Activated CD8-positive, alpha-beta memory T cell treated with anti-CD3 and anti-CD28 coated beads, Interleukin-2, amount 50 U/mL, for 4 hours (primary cell): ENCODE measurements around the gene PCDH1.
"Not testable (repeated sequence)": the region's sequence is repeated elsewhere in the genome, so short reads cannot be mapped to it uniquely, and the experiment has no call there.

ENCODE experiments used
- DNase-seq: peaks from one replicate; pipeline ENCODE4 v3.0.0-alpha.2; 2020

The PCDH1 gene

DNA sequence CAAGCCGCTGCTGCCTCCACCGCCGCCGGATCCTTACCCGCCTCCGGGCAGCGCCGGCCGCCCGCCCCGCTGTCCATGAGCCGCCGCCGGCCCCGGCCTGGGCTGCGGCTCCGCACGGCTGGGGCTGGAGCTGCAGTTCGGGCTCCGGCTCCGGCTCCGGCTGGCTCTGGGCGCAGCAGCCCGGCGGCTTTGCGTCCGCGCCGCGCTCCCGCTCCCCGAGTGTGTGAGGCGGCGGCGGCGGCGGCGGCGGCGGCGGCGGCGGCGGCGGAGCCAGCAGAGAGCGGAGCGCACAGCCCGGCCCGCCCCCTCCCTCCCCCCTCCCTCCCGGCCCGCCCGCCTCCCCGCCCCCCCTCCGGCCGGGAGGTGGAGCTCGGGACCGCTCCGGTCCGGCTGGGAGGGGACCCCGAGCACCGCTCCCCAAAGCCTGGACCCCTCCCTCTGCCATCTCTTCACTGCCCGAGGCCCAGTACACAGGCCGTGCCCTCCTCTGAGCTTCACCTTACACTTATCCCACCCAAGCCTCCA, at the start of gene PCDH1:
Gene PCDH1, minus strand, starts transcription at position 225 of the 525 bp plus-strand sequence. Its CDS starts 148 bp downstream, at position 77.
- peak; percentile 32 for DNase-seq

DNA sequence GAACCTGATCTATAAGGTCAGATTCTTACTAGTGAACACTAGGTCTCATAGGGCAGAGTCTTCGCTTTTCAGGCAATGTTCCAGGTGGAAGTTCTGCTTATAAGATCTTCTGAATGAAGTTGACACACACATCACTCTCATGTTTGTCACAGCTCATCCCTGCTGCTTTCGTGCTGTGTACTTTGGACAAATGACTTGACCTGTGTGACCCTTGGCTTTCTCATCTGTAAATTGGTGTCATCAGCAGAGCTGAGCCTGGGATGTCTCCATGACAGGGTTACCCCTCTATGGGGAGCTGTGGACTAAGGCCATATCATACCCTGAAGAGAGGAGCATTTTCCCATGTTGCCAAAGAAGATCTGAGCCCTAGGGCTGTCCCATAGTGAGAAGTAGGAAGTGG, 48.2 kb upstream of the PCDH1 start:
- no peak for DNase-seq

DNA sequence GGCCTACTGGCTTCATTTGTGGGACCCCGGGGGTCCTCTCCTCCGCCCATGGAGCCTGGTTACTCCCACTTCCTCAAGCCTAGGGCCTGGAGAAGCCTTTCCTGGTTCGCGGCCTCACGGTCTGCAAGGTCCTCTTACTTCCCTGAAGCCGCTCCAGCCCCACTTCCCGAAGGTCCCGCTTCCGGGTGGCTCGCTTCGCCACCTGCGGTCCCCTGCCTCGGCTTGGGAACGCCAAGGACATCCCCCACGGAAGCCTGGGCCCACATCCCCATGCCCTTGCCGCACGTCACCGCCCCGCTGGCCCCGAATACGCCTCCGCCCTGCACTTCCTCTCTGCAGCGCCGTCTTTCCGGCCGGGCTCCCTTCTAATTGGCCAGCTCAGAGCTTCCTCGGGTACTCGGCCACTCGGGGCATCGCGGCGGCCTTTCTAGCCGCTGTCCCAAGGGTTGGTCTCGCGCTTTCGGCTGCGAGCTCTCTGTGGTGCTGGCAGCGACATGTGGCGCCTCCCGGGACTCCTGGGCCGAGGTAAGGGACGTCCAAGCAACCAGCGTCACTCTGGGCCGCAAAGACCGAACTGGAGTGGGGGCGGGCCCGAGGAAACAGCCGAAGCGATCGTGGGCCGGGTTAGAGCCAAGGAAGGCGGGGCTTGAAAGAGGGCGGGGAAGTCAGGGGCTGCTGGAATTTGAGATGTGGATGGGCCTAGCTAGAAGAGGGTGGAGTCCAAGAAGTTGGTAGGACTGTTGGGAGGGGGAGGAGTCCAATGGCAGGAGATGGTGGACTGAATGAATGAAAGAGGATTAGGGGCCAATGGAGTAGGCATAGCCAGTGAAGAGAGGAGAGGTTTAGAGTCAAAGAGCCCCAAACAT, 45.5 kb upstream of the PCDH1 start, which contains the start of gene DELE1:
Gene DELE1, plus strand, starts transcription at position 424 of the 866 bp plus-strand sequence. Its CDS starts 71 bp downstream, at position 495.
- peak; percentile 88 for DNase-seq

DNA sequence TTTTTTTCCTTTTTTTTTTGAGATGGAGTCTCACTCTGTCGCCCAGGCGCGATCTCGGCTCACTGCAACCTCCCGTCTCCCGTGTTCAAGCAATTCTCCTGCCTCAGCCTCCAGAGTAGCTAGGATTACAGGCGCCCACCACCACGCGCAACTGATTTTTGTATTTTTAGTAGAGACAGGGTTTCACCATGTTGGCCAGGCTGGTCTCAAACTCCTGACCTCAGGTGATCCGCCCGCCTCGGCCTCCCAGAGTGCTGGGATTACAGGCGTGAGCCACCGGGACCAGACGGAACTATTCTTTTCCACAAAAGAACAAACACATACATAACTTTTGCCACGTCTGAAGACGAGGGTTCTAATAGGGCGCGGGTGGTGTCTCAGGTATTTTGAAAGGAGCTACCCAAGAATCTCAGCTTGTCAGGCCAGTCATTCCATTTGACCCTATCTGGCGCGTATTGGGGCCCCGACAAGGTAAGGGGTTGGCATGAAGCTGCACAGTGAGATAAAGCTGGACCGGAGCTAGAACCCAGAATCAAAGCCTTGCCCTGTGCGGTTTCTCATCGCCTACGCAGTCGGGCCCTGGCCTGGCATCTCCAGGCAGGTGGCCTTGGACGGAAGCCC, 44.7 kb upstream of the PCDH1 start:
- not testable (repeated sequence) for DNase-seq

DNA sequence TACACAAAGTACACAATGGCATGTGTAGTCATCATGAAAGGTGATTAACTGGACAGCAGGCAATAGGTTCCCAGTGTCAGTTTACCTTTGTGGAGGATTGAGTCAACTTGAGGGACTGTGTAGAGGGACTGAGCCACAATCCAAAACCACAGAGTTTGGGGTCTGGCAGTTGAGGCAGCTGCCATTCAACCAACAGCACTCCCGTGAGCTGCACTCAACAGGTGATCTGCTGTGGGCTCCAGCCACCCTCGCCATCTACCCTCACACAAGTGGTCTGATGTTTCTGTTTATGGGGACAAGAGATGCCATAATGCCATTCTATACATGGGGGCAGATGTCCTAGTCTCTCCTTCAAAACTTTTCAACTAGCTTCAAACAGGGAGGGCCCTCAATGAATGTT, 42.6 kb upstream of the PCDH1 start:
- no peak for DNase-seq

DNA sequence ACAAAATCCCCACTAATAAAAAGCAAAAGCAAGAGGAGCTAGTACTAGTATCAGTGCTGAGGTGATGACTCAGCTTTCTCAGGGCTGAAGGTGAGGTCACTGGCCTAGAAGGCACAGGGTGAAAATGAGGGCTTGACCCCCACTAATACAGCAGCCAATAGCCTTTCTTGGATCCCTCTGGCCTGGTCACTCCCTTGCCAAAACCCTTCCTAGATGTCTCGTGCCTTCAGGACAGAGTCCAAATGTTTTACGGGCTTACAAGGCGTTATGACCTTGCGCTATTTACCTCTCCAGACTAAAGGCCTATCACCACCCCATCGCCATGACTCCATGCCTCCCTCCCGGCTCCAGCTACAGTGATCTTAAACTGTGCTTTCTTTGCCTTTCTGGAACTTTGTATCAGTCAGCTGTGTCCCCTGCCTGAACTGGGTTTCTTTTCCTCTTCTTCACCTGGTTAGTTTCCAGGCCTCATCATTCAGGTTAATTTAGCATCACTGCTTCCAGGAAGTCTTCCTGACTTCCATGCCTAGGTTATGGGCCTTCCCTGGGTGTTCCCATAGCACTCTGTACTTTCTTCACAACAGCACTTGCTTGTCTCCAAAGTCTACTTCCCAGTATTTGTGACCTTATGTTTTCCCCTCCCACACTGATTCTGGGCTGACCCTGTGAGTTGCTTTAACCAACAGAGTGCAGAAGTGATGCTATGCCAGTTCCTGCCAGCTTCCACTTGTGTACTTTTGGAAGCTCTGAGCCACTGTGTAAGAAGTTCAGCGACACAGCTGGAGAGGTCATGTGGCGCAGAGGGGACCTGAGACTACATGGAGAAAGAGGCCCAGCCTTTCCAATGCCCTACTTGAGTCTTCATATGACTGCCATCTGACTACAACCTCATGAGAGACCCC, 41.3 kb upstream of the PCDH1 start:
- no peak for DNase-seq

DNA sequence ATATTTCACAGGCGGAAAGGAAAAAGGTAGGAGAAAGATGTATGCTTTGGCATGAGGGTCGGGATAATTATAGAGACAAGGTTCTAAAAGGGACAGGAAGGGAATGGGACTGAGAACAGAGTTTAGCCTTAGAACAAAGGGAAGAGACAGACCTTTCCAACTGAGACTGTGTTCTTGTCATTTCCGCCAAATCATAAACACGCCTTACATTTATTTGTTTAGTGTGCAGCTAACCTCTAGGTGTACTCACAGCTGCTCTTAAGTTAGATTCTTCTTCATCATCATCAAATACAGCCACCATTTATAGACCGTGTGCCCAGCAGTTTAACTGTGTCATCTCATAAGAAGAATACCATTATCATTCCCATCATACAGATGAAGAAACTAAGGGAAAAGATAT, 39.5 kb upstream of the PCDH1 start:
- DNase-seq: no peak

DNA sequence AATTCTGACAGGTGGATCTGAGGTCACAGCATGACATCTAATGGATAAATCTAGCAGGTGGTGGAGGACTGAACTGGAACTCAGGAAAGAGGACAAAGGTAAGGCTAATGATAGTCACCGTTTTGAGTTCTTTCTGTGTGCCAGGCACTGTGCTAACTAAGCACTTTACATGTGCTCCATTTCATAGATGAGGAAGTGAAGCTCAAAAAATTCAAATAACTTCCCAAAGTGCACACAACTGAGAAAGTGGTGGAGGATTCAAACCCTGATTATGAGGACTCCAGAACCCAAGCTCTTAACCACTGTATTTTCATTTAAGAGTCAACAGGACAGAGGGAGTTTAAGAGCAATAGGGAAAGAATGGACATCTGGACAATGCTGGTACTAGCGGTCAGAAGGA, 38.3 kb upstream of the PCDH1 start:
- DNase-seq: no peak

DNA sequence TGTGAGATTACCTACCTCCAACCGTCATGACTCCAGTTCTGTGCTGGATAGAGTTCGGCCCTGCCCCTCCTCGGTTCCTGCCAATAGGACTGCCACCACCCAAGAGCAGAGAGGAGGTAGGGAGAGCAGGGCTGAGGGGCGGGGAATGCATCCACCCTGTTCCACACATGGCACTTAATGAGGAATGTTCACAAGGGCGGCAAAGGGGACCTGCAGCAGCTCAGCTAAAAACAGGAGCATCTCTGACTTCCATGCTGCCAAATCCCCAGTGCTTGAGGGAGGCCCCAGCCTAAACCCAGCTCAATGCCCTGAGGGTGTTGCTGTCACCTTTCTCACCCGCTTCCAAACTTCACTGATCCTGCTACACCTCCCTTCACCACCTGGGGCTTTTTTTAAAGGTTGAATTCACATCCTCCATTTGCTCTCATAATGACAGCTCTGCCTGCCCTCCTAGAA, 37.7 kb upstream of the PCDH1 start:
- DNase-seq: no peak

DNA sequence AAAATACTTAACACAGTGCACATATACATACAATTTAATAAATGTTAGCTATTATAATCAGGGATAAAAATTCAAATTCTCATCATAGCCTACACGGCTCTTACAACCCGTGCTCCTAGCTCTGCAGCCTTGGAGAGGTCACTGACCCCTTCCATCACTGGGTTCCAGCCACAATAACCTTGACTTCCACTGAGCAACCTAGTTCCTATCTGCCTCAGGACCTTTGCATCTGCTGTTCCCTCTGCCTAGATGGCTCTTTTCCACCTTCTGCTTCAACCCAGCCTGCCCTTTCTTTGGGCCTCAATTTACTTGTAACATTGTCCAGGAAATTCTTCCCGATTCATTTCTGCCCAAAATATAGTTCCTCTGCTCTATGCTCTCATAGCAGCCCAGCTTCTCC, 36.6 kb upstream of the PCDH1 start:
- DNase-seq: no peak

DNA sequence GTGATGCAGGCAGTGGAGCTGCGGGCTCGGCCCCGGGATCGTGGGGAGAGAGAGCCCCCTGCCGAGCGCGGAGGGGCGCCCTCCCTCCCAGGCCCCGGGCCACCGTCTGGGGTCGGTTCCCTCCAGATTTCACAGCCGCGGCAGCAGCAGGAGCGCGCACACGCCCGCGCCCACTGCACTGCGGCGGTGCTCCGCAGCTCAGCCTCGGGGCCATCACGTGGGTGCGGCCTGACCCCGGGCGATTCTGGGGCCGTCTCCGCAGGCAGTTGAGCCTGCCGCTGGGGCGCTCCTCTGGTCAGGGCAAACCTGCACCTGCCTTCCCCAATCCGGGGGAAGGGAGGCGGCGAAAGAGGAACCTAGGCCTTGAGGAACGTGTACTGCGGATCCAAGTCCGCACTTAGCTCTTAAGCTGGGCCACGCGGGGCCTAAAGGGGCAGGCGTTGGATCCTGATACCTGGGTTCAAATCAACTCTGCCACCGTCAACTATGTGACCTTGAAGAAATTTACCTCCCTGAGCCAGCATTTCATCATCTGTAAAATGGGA, 36.1 kb upstream of the PCDH1 start:
- DNase-seq: peak; percentile 31

DNA sequence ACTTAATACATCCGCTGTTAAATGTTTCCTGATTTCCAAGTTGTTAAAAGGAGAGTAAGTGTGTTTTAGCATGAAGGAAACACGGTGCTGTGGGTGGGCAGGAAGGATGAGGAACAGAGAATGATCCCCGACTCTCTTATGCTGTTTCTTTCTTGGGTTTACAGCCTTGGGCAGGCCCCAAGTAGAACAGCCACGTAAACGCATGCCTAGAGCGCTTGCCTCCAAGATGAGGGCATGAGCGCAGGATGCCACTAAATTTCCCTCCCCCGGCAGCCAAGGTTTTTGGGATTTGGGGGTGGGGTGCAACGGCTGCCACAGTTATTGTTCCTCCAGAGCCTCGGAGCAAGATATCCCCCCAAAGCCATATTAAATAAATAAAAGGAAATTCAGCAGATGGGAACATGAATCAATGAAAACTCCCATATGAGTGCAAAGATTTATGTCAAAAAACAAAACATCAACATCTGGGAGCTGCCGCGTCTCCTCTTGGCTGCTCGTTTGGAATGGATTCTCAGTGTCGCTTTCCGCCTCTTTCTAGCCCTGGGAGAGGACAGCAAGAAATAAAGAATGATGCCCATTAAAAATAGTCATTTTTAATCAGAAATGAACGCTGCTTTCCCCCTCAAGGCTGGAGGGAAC, 35.5 kb upstream of the PCDH1 start:
- DNase-seq: no peak

DNA sequence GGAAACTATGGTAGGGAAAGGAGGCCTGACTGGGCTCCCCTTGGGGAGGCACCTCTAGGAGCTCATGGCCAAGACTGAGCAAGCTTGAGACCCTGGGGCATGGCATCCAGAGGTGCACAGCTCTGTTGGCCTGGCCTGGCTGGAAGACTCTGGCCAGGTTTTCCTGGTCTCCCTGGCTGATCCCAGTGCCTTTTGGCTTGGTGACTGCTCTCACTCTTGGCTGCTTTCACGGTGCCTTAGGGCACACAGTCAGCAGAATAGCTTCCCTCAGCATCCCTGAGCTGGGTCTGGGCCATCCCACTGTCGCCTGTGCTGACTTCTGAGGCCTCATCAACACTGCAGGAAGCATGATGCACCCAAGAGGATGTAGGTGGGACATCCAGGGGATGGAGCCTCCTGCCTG, 32.1 kb upstream of the PCDH1 start:
- no peak for DNase-seq

DNA sequence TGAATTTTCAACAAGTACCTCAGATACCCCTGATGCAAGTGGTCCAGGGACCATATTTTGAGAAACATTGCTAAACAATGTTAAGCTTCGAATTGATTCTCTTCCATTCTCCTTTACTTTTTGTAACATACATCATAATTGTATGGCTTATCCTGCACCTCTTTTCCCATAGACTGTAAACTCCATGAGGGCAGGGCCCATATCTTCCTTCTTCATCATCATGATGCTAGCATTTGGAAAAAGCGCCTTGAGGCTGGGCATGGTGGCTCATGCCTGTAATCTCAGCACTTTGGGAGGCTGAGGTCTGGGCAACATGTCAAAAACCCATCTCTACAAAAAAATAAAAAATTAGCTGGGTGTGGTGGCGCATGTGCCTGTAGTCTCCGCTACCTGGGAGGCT, 31.0 kb upstream of the PCDH1 start:
- DNase-seq: no peak

DNA sequence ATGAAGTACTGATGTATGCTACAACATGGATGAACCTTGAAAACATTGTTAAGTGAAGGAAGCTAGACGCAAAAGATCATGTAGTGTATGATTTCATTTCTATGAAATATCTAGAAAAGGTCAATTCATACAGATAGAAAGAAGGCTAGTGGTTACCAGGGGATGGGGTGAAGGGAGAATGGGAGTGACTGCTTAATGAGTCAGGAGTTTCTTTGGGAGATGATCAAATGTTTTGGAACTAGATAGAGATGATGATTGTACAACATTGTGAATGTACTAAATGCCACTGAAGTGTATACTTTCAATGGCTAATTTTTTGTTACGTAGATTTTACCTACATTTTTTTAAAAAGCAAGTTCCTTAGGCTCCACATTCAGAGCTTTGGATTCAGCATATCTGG, 30.6 kb upstream of the PCDH1 start:
- no peak for DNase-seq

DNA sequence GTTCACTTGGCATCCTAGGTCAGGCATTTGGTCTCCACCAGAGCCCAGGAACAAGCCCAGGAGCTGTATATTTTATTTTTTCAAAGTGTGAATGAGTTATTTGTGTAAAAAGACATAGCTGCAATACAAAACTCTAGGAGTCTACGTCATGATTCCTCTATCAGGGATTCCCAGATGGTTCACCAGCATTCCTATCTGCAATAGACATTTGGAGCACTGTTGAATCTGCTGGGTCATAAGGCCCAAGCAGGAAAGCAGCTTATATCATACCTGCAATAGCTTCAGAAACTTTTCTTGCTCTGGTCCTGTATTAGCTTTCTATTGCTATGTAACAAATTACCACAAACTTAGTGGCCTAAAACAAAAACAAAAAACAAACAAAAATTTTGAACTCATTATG, 28.8 kb upstream of the PCDH1 start:
- no peak for DNase-seq

DNA sequence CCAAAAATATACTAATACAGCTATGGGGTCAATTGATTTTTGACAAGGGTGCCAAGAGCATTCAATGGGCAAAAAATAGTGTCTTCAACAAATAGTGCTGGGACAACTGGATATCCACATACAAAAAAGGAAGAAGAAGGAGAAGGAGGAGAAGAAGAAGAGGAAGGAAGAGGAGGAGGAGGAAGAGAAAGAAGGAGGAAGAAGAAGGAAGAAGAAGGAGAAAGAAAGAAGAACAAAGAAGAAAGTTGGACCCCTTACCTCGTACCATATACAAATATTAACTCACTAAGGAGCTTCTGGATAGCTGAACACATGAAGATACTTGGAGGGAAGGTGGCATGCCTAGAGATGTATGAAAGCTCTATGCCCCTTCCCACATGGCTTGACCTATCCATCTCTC, 28.3 kb upstream of the PCDH1 start:
- DNase-seq: no peak

DNA sequence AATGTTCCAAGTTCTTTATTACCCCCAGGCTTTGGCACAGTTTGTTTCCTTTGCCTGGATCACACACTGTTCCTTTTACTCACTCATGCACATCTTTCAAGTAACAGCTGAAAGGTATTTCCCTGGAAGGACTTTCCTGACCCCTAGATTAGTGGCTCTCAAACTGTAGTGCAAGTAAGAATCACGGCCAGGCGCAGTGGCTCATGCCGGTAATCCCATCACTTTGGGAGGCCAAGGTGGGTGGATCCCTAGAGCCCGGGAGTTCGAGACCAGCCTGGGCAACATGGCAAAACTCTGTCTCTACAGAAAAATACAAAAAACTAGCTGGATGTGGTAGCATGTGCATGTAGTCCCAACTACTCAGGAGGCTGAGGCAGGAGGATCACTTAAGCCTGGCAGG, 26.3 kb upstream of the PCDH1 start:
- DNase-seq: no peak

DNA sequence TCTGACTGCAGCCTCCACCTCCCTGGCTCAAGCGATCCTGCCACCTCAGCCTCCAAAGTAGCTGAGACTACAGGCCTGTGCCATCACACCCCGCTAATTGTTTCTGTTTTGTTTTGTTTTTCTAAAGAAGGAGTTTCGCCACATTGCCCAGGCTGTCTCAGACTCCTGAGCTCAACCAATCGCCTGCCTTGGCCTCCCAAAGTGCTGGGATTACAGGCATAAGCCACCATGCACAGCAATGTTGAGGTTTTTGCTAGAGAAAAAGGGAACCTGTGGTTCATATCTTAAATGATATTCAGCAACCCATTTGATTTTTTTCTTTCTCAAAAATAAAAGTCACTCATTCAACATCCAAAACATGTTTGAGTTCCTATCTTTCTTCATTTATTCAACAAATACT, 25.1 kb upstream of the PCDH1 start:
- no peak for DNase-seq

DNA sequence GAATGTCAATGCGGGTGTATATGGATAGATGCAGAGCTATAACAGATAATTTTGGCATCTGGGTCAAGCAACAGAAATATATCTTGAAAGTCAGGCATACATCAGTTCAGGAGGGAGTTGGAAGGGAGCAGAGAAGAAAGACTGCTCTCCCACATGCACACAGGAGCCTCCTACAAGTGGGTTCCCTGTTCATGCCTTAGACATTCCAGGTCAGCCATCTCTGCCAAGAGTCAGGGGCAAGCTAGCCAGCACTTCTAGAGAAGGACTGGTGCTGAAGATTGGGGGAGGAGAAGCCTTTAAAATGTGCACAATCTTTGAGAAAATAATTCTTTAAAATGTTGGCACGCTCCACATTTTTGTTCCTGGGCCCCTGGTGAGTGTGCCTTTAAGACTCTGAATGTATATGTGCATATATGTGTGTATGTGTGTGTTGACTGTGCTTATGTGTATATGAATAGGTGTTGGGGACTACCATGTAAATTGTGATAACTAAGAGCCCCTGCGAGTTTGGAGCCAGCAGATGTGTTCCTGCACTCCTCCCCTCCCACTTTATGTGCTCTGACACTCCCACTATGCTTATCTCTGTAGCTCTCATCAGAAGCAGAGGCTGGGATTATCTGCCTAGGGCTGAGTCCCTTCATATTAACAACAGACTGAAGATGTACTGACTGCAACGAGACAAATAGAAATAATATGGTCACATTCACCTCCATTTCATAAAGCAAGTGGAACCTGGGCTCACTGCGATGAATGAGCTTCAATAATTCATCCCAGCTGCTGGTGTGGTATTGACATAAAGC, 24.0 kb upstream of the PCDH1 start:
- DNase-seq: no peak

DNA sequence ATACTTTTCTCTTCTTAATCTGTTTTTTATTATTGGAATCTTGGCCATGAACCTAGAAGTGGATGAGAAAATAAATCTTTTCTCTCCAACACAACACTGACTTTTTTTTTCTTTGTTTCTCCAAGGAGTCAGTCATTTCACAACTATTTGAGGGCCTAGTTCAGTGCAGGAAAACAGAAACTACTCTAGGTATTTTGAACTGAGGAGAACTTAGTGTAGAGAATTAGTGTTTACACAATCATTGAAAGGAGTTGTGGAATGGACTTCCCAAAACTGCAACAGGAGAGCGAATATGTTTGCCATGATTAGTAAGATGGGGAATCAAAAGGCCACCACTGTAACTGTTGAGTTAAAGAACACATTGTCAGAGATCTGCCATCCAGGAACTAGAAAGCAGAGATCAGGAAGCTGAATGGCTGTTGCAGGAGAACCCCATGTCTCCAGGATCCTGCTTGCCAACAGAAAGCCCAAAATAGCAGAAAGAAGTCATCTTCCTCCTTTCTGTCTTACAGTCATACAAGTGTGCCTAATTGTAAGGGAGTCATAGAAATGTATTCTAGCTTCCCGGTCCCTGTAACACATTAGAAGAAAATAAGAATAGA, 20.3 kb upstream of the PCDH1 start:
- DNase-seq: no peak
